Cardiac septum (tissue), 1 donor: ENCODE data around the gene LONP2. TPM values are rescaled to one million over a fixed set of nuclear protein-coding genes. Genes with fewer than 3 reads are reported as not detected.
"Not testable (repeated sequence)": the region's sequence is repeated elsewhere in the genome, so short reads cannot be mapped to it uniquely, and the experiment has no call there.

Experiments used
- DNase-seq: peaks from one replicate; pipeline ENCODE4 v3.0.0-alpha.2; 2020; ENCODE audit warnings: low spot score
- intact Hi-C: fragments of 100-400 bp; cut with DNase I; formaldehyde crosslinking; loops from one replicate; pipeline ENCODE4 v1.14.0; 2022
- total RNA-seq: library from RNA; stranded (reverse); fragmentation: NEBNext Ultra II Directional; extraction: Animal tissue kit (Norgen Biotek cat#: 25700); gene quantifications from one replicate; pipeline ENCODE4 v1.2.1, GENCODE V29; 2021
- donor health status: DM: no; HTN: no; CAD: no.

The LONP2 gene
- total RNA-seq, 1 donor from 2014 or later, result 68.1 TPM

- DNase-seq, result no peak
- intact Hi-C loops, result no loop called here
Measured at GRCh38 chr16:48279199-48279598, 35.1 kb downstream of the LONP2 start.

GRCh38 chr16:48280546-48280945 lies 36.4 kb downstream of the LONP2 start:
- no peak for DNase-seq
- intact Hi-C loops, result no loop called here

- no peak for DNase-seq
- intact Hi-C loops, result no loop called here
Measured at GRCh38 chr16:48282636-48283263, 38.6 kb downstream of the LONP2 start.

- intact Hi-C loops, result no loop called here
Measured at GRCh38 chr16:48284772-48285409, 40.8 kb downstream of the LONP2 start.

GRCh38 chr16:48287239-48287638 lies 43.1 kb downstream of the LONP2 start:
- intact Hi-C loops, result no loop called here
- DNase-seq, result no peak

More at GRCh38 chr16:48284772-48285409, 40.8 kb downstream of the LONP2 start:
- no peak for DNase-seq

DNA sequence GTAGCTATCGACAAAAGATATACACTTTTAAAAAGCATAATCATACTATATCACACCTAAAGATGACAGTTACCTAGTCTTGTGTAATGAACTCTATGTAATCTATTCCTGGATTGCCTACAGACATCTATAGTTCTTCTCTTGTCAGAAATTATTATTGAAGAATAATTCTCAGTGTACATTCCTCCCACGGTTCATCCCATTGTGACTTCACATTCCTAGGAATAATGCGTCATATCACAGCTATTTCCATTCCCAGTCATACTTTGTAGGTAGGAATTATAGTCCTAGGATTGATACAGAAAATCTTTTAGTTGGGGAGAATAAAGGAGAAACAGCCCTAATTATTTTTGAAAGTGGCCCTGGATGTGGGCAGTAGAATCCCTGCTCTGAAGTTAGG lies 47.2 kb downstream of the LONP2 start:
- no peak for DNase-seq
- intact Hi-C loops, result no loop called here

DNA sequence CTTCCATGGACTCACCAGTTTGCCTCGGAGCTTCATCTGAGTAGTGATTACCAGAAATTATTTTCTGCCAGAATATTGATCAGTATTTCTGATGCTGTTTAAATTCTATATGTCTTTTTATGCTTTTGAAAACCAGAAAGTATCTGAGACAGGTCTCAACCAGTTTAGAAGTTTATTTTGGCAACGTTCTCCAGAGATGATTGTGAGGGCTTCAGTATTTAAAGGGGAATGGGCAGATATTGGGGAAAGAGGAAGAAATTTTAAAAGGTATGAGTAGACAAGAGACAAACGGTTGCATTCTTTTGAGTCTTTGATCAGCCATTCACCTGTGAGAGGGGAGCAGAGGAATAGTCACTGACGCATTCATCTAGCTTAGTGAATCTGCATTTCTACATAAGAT lies 47.7 kb downstream of the LONP2 start:
- DNase-seq, result no peak
- intact Hi-C loops, result no loop called here

DNA sequence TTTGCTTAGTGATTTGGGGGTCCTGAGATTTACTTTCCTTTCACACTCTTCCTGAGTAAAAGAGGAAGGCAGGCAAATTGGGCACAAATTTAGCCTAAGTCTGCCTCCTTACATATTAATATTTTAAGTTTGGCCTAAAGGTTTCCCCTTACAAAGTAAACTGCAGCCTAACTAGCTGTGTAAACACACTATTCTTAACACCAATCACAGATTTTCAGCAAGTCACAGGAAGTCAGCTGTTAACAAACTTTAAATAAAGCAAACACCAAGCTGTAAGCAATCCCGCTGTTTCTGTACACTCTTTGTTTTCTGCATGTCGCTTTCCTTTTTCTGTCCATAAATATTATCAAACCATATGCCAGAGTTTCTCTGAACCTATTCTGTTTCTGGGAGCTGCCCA lies 48.4 kb downstream of the LONP2 start:
- intact Hi-C loops, result no loop called here
- DNase-seq, result no peak

DNA sequence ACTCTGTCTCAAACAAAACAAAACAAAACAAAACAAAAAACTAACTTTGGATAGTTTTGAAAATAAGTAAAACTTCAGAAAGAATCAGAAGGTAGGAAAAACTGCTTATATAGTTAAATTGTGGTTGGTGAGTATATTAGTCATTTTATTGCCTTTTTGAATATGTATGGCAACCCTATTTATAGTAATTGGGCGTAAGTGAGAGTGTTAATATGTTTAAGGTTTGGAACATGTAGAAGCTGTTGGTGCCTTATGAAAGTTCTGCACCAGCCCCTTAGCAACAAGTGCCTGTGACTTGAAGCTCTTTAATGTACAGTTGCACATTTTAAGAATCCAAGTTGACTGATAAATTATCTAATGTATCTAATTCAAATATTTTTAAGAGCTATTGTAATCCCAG lies 50.6 kb downstream of the LONP2 start:
- intact Hi-C loops, result no loop called here
- DNase-seq, result no peak

- intact Hi-C loops, result no loop called here
- DNase-seq, result no peak
Measured at GRCh38 chr16:48295488-48296281, 51.6 kb downstream of the LONP2 start.

GRCh38 chr16:48299471-48299870 lies 55.4 kb downstream of the LONP2 start:
- intact Hi-C loops, result no loop called here
- no peak for DNase-seq

DNA sequence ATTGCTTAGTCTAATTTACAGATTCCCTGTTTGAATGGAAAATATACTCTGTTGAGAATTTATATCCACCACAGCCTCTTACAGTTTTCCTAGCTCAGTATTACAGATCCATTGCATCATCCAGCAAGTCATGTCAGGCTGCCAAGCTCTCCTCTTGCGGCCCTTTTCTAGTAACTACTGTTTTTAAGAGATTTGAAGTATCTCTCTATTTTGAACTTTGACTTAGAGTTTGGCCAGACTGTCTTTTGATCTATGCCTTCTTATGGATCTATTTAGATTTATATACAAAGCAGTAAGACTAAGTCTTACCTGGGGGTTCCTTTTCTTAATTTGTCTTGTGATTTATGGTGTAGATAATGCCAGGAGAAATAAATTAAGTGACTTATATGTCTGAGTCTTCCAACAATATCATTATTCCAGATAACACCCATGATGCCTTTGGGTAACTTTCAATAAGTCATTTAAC lies 56.3 kb downstream of the LONP2 start:
- intact Hi-C loops, result no loop called here
- DNase-seq, result no peak

- no peak for DNase-seq
- intact Hi-C loops, result no loop called here
Measured at GRCh38 chr16:48308535-48308934, 64.4 kb downstream of the LONP2 start.

DNA sequence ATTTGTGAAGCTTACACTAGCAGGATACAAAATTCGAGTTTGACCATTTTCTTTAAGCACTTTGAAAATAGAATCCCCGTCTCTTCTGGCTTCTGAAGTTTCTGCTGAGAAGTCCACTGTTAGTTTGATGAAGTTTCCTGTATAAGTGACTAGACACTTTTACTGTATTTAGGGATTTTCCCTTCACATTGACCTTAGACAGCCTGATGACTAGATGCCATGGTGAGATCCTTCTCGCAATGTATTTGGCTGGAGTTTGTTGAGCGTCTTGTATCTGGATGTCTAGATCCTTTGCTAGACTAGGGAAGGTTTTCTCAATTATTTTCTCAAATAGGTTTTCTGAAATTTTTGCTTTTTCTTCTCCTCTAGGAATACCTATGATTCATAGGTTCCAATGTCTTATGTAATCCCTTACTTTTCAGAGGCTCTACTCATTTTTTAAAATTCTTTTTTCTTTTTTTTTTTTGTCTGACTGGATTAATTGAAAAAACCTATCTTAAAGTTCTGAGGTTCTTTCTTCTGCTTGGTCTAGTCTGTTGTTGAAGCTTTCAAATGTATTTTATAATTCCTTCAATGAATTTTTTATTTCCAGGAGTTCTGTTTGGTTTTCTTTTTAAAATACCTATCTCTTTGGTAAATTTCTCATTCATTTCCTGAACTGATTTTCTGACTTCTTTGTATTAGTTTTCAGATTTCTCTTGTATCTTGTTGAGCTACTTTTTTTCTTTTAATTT lies 67.0 kb downstream of the LONP2 start:
- intact Hi-C loops, result no loop called here
- DNase-seq, result no peak

- intact Hi-C loops, DNase-seq: not testable (repeated sequence)
Measured at GRCh38 chr16:48313905-48314304, 69.8 kb downstream of the LONP2 start.

DNA sequence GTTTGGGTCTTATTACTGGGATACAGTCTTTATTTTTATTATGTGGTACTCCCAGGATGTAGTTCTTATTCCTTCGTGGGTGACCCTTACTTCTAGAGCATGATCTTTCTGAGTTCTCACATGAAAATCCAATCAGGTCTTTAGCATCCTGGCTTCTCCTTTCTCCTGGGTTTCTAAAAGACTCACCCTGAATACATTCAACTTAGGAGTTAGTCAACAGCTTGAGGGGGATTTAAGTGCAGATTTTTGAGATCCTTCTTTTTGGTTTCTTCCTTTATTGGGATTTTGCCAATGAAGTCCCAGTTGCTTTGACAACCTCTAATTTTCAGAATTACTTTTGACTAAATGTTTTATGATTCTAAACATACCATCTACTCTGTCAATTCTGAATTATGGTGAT lies 72.9 kb downstream of the LONP2 start:
- intact Hi-C loops, result no loop called here
- no peak for DNase-seq

DNA sequence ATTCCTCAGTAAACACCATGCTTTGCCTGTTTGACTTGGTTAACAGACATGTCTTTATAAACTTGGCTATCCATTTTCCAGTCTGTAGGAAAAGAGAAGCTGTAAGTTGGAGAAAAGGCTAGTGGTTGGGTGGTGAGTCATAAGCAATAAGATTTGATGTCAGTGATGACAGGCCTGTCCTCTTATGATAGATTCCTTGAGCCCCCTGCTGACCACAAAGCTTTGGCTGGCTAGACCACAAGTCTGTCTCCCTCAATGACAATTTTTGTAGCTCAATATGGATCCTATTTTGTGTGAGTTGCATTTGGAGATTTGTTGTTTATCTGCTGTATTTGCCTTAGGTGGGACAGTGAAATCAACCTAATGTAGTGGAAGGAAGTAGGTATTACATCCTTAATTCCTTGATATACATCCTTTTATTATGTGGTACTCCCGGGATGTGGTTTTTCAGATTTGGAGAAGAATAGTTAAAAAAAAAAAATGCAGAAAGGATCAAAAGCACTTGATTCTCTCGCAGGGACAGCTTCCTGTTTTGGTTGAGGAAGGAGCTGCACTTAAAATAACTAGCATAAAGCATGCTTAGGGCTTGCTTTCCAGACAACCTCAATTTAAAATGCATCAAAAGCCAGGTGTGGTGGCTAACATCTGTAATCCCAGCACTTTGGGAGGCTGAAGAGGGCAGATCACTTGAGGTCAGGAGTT lies 73.7 kb downstream of the LONP2 start:
- intact Hi-C loops, result no loop called here
- no peak for DNase-seq

DNA sequence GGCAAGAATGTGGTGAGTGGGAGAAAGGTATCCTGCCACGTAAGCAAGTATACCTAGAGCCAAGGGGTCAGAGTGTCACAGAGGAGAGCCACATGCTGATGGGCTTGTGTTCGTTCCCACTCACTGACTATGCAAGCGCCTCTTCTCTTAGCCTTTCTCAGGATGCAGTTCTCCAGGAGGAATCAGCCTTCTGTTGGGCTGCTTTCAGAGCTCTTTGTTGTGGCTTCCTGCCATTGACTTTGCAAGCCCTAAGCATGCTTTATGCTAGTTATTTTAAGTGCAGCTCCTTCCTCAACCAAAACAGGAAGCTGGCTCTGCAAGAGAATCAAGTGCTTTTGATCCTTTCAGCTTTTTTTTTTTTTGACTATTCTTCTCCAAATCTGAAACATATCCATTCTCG lies 74.5 kb downstream of the LONP2 start:
- intact Hi-C loops, result no loop called here
- no peak for DNase-seq

- DNase-seq, result no peak
- intact Hi-C loops, result no loop called here
Measured at GRCh38 chr16:48321317-48322036, 77.4 kb downstream of the LONP2 start.
